IPS-18a (cell line): ENCODE results near the gene NTM.

Experiments
- H3K27ac ChIP-seq: one replicate; pipeline ENCODE4 v1.5.1; 2013; ENCODE audit warnings: low read length
- H3K27me3 ChIP-seq: one replicate; pipeline ENCODE4 v1.6.1; 2013; ENCODE audit warnings: mild to moderate bottlenecking, low read length; ENCODE audit not compliant: control insufficient read depth, insufficient read depth
- H3K36me3 ChIP-seq: one replicate; pipeline ENCODE4 v1.6.1; 2013; ENCODE audit warnings: low read depth, low read length; ENCODE audit not compliant: control insufficient read depth
- H3K4me1 ChIP-seq: one replicate; pipeline ENCODE4 v1.6.1; 2013; ENCODE audit warnings: low read depth, low read length; ENCODE audit not compliant: control insufficient read depth
- H3K4me3 ChIP-seq: one replicate; pipeline ENCODE4 v1.5.1; 2013; ENCODE audit warnings: low read length
- H3K9ac ChIP-seq: one replicate; pipeline ENCODE4 v1.6.1; 2013; ENCODE audit warnings: mild to moderate bottlenecking, low read length, moderate library complexity
- H3K9me3 ChIP-seq: one replicate; pipeline ENCODE4 v1.6.1; 2013; ENCODE audit warnings: low read depth, low read length; ENCODE audit not compliant: control insufficient read depth

The NTM gene

GRCh38 chr11:131615611-131616010, 245.2 kb downstream of the NTM start:
- Histone ChIP-seq H3K27me3 (no peaks in the 10 kb centered on the region), H3K36me3 (no peaks in the 10 kb centered on the region)

GRCh38 chr11:131616481-131617140, 246.2 kb downstream of the NTM start:
- H3K9ac ChIP-seq: no peak overlapping the region
- H3K4me1 ChIP-seq: no peaks in the 10 kb centered on the region
- H3K4me3 ChIP-seq: no peak overlapping the region
- no peak overlapping the region for H3K27ac ChIP-seq
- no peaks in the 10 kb centered on the region for H3K9me3 ChIP-seq
- no peaks in the 10 kb centered on the region for H3K36me3 ChIP-seq
- no peaks in the 10 kb centered on the region for H3K27me3 ChIP-seq

More at GRCh38 chr11:131615611-131616010, 245.2 kb downstream of the NTM start:
- Histone ChIP-seq H3K4me1 (peaks cover 6% of the 10 kb centered on the region), H3K9me3 (no peaks in the 10 kb centered on the region), H3K4me3 (no peak overlapping the region), H3K9ac (no peak overlapping the region), H3K27ac (no peak overlapping the region)

- no peak overlapping the region for H3K9ac ChIP-seq
- no peak overlapping the region for H3K27ac ChIP-seq
- no peaks in the 10 kb centered on the region for H3K36me3 ChIP-seq
- H3K27me3 ChIP-seq: no peaks in the 10 kb centered on the region
- H3K4me3 ChIP-seq: no peak overlapping the region
- H3K4me1 ChIP-seq: no peaks in the 10 kb centered on the region
- no peaks in the 10 kb centered on the region for H3K9me3 ChIP-seq
Measured at GRCh38 chr11:131618201-131618600, 247.8 kb downstream of the NTM start.

- Histone ChIP-seq H3K36me3 (no peaks in the 10 kb centered on the region), H3K9ac (no peak overlapping the region), H3K27me3 (no peaks in the 10 kb centered on the region), H3K4me3 (no peak overlapping the region), H3K4me1 (no peaks in the 10 kb centered on the region), H3K27ac (no peak overlapping the region), H3K9me3 (no peaks in the 10 kb centered on the region)
Measured at GRCh38 chr11:131622193-131622592, 251.8 kb downstream of the NTM start.

GRCh38 chr11:131624531-131624930, 254.1 kb downstream of the NTM start:
- no peaks in the 10 kb centered on the region for H3K27me3 ChIP-seq
- H3K36me3 ChIP-seq: no peaks in the 10 kb centered on the region
- no peaks in the 10 kb centered on the region for H3K4me1 ChIP-seq
- H3K27ac ChIP-seq: no peak overlapping the region
- no peak overlapping the region for H3K4me3 ChIP-seq
- no peak overlapping the region for H3K9ac ChIP-seq
- no peaks in the 10 kb centered on the region for H3K9me3 ChIP-seq

- Histone ChIP-seq H3K36me3 (no peaks in the 10 kb centered on the region), H3K27ac (no peak overlapping the region)
Measured at GRCh38 chr11:131626788-131627187, 256.4 kb downstream of the NTM start.

GRCh38 chr11:131628739-131629138, 258.3 kb downstream of the NTM start:
- Histone ChIP-seq H3K9ac (no peak overlapping the region), H3K9me3 (no peaks in the 10 kb centered on the region), H3K36me3 (no peaks in the 10 kb centered on the region), H3K4me1 (peaks cover under 1% of the 10 kb centered on the region), H3K27me3 (no peaks in the 10 kb centered on the region), H3K4me3 (no peak overlapping the region), H3K27ac (no peak overlapping the region)

More at GRCh38 chr11:131626788-131627187, 256.4 kb downstream of the NTM start:
- Histone ChIP-seq H3K9ac (no peak overlapping the region), H3K4me3 (no peak overlapping the region), H3K27me3 (no peaks in the 10 kb centered on the region), H3K9me3 (no peaks in the 10 kb centered on the region), H3K4me1 (no peaks in the 10 kb centered on the region)

GRCh38 chr11:131629925-131630540, 259.6 kb downstream of the NTM start:
- H3K27me3 ChIP-seq: no peaks in the 10 kb centered on the region
- H3K9me3 ChIP-seq: no peaks in the 10 kb centered on the region
- no peak overlapping the region for H3K4me3 ChIP-seq
- no peak overlapping the region for H3K9ac ChIP-seq
- peaks cover 4% of the 10 kb centered on the region for H3K4me1 ChIP-seq
- no peak overlapping the region for H3K27ac ChIP-seq
- H3K36me3 ChIP-seq: no peaks in the 10 kb centered on the region

GRCh38 chr11:131632971-131633370, 262.6 kb downstream of the NTM start:
- no peaks in the 10 kb centered on the region for H3K36me3 ChIP-seq
- H3K4me1 ChIP-seq: peaks cover 12% of the 10 kb centered on the region
- no peak overlapping the region for H3K27ac ChIP-seq
- H3K9ac ChIP-seq: no peak overlapping the region
- H3K4me3 ChIP-seq: no peak overlapping the region
- no peaks in the 10 kb centered on the region for H3K9me3 ChIP-seq
- H3K27me3 ChIP-seq: no peaks in the 10 kb centered on the region

GRCh38 chr11:131633921-131634715, 263.7 kb downstream of the NTM start:
- Histone ChIP-seq H3K36me3 (no peaks in the 10 kb centered on the region), H3K9ac (no peak overlapping the region)

GRCh38 chr11:131637469-131638175, 267.2 kb downstream of the NTM start:
- no peak overlapping the region for H3K9ac ChIP-seq
- H3K36me3 ChIP-seq: no peaks in the 10 kb centered on the region
- H3K4me3 ChIP-seq: no peak overlapping the region
- H3K9me3 ChIP-seq: no peaks in the 10 kb centered on the region
- no peaks in the 10 kb centered on the region for H3K27me3 ChIP-seq
- no peak overlapping the region for H3K27ac ChIP-seq
- H3K4me1 ChIP-seq: peaks cover 34% of the 10 kb centered on the region

More at GRCh38 chr11:131633921-131634715, 263.7 kb downstream of the NTM start:
- H3K4me3 ChIP-seq: no peak overlapping the region
- no peaks in the 10 kb centered on the region for H3K27me3 ChIP-seq
- H3K9me3 ChIP-seq: no peaks in the 10 kb centered on the region
- no peak overlapping the region for H3K27ac ChIP-seq
- H3K4me1 ChIP-seq: peaks cover 12% of the 10 kb centered on the region
